Body of pancreas (tissue), 4 donors: ENCODE data around the gene ATF3.

Experiments used
- CTCF ChIP-seq, 7 experiments: fragments of 450-650 bp in 4 of 7; fragments of 200-600 bp in 3 of 7; sonication (generic) in 3 of 7; IDR thresholded peaks; one replicate each; pipeline ENCODE4 v1.5.1; 2016 to 2019; ENCODE audit warnings: antibody characterized with exemption in 7 of 7
- POLR2A ChIP-seq, 3 donors: fragments of 450-650 bp; IDR thresholded peaks; one replicate each; pipeline ENCODE4 v1.6.1; 2016; ENCODE audit warnings: antibody characterized with exemption in 3 of 3, mild to moderate bottlenecking in 2 of 3

- TF ChIP-seq POLR2A (IDR thresholded peaks at IDR 0.05) (no peak), CTCF (IDR thresholded peaks at IDR 0.05) (no peak)
These were observed 41.7 kb downstream of the ATF3 start for GRCh38 chr1:212650228-212650627.
